Activated CD4-positive, alpha-beta T cell treated with anti-CD3 and anti-CD28 coated beads for 24 hours (primary cell): ENCODE data around the gene SYT5.
"Not testable (repeated sequence)": the region's sequence is repeated elsewhere in the genome, so short reads cannot be mapped to it uniquely, and the experiment has no call there.

Experiments used
- DNase-seq, 2 donors: peaks; one replicate each; pipeline ENCODE4 v3.0.0-alpha.2; 2020; ENCODE audit warnings: low read depth in 2 of 2

Gene SYT5

DNA sequence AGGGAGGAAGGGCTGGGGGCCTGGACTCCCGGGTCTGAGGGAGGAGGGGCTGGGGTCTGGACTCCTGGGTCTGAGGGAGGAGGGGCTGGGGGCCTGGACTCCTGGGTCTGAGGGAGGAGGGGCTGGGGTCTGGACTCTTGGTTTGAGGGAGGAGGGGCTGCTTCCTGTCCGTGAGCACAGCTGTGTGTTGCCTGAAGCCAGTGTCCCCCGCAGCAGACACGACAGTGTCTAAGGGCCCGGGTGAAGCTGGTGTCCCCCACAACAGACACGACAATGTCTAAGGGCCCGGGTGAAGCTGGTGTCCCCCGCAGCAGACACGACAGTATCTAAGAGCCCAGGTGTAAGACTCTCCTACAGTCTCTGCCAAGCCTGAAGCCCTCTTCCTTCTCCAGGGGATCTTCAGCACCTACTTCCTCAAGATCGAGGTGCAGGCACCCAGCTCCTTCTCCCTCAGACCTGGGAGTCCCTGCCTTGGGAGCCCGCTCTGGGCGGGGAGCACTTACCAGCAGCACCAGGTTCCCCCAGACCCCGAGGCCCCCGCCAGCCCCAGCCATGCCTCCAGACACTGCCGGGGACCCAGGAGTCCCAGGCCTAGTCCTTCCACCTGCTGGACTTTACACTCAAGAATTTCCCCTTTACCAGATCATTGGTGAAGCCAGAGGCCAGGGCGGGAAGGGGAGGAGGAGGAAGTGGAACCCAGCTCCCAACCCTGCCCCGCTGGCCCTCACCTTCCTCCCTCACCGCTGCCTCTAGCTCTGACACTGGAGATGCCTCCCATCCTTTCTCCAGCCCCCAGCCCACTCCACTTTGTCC, 29.0 kb upstream of the SYT5 start, which contains the start of gene PTPRH:
Gene PTPRH (minus strand): TSS at position 622 of the 813 bp plus-strand sequence. CDS start 68 bp downstream, at position 554.
- no peak for DNase-seq

GRCh38 chr19:55206664-55207500, 26.8 kb upstream of the SYT5 start:
- peak; percentile 23 to 33 for DNase-seq

DNA sequence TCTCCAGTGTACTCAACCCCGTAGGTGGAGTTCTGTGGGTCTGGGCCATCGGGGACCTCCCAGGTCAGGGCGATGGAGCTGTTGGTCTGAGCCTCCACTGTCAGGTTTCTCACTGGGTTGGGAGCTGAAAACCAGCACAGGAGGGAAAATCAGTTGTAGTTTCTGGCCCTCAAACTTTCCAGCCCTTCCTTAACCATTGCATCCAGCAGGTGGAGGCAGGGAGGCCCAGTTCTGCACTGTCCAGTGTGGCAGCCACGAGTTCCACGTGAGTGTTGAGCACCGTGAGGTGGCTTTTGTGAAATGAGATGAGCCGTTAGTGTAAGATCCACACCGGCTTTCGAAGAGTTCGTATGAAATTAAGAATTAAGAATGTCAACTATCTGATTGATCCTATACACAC, 22.1 kb upstream of the SYT5 start:
- not testable (repeated sequence) for DNase-seq

GRCh38 chr19:55199620-55200204, 19.6 kb upstream of the SYT5 start:
- no peak for DNase-seq

DNA sequence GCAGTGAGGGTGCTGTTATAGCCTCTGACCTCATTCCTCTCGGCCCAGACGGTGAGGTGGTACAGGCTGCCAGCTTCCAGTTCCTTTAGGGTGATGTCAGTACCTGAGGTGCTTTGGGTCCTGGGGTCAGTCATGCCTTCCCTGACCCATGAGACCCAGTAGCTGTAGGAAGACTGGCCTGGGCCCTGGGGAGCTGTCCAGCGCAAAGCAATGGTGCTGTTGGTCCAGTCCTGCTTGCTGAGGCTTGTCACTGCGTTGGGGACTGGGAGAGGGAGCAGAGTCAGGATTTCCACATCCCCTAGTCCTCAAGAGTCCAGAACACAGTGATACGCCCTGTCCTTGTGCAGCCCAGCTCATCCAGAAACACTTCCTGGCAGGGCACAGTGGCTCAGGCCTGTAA, 18.6 kb upstream of the SYT5 start:
- DNase-seq: no peak

DNA sequence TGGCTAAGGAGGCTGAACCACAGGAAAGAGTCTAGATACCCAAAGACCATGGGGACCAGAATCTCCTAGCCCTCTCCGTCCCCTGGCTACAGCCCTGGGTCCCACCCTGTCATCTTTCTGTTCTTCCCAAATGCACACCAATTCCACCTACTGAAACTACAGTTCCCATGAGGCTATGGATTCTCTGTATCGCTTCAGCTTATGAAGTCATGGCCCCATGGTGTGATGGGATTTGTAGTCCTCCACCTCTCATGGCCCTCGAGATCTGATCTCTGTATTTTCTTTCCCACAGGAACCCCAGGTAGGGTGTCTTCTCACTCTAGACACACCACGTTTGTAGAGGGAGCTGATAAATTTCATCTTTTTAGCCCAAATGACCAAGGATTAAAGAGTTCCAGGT, 17.4 kb upstream of the SYT5 start:
- DNase-seq: no peak

GRCh38 chr19:55196803-55197202, 16.7 kb upstream of the SYT5 start:
- DNase-seq: no peak

- DNase-seq: no peak
Measured at GRCh38 chr19:55193481-55193880, 13.4 kb upstream of the SYT5 start.

- no peak for DNase-seq
Measured at GRCh38 chr19:55189403-55189835, 9.3 kb upstream of the SYT5 start.

GRCh38 chr19:55188625-55189024, 8.5 kb upstream of the SYT5 start:
- no peak for DNase-seq

DNA sequence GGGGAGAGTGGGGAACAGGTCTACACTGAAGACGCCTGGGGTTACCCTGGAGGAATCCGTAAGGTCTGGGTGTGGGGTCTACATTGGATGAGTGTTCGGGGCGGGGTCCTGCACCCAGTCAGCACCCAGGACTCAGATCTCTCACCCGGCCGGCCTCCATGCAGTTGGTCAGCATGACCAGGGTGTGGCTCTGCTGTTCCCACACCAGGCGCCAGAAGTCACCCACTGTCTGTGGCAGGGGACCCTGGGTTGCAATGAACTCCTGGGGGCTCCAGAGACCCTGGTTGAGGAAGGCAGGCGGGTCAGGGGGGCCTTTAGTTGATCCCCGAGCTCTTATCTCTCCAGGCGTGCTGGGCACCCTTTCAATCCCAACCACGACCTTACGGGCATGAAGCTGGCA, 6.0 kb upstream of the SYT5 start:
- no peak for DNase-seq

DNA sequence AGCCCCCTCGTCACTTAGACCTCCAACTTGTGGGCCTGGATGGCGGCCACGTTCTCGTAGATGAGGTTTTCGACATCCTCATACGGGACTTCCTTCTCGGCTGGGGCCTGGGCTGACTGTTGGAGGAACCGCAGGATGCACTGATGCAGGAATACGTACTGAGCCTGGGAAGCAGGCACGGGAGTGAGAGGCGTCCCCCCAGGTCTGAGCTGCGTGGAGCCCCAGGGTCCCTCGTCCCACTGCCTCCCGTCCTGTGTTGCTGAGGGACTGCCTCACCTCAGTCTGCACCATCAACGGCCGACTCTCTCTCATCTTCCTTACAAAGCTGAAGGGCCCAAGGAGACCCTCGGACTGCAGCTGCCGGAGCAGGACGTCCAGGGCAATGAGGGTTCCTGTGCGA, 1.7 kb upstream of the SYT5 start:
- no peak for DNase-seq

- peak; percentile 69 to 79 for DNase-seq
Measured at GRCh38 chr19:55178781-55179599, 1.1 kb downstream of the SYT5 start.

DNA sequence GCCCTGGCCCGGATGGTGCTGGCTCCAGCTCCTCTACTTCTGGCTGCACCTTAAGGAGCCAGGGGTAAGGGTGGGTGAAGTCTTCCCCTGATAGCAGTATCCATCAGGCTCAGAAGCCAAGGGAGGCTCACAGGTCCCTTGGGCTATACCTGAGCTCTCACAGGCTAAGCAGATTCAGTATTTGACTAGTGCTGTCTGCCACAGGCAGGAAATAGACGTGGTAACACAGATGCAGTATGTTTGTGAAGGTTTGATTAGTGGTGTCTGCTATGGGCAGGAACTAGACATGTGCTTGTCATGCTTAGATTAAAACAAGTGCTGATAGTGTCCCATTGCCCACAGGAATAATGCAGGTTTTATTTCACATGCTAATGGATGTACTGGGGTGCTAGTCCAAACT, 4.0 kb downstream of the SYT5 start:
- no peak for DNase-seq

DNA sequence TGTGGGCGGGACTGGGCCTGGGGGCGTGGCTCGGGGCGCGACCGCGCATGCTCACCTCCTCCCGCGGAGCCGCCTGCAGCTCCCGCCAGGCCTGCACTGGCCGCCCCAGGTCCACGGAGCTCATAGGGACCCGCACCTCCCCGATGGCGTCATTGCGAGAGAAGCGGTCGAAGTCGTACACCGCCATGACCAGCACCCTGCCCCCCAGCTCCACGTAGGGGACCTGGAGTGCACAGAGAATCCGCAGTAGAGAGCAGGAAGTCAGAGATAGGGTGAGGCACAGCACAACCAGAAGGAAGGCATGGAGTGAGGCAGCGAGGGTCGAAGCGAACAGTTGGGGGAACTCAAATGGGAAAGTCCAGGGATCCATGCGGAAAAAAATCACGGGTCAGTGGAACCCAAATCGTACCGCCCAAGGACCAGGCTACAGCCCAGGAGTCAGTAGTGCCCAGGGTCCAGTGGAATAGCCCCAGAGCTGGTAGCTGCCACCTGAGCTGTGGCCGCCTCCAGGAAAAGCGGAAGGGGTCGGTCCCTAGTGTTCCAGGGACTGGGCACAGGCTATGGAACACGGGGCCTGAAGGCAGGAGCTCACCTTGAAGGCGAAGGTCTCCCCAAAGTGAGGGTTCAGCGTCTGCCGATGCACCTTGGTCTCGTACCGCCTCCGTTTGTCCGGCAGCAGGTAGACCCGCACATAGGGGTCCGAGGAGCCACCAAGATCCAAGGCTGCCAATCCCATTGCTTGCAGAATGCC, 4.8 kb downstream of the SYT5 start:
- no peak for DNase-seq

DNA sequence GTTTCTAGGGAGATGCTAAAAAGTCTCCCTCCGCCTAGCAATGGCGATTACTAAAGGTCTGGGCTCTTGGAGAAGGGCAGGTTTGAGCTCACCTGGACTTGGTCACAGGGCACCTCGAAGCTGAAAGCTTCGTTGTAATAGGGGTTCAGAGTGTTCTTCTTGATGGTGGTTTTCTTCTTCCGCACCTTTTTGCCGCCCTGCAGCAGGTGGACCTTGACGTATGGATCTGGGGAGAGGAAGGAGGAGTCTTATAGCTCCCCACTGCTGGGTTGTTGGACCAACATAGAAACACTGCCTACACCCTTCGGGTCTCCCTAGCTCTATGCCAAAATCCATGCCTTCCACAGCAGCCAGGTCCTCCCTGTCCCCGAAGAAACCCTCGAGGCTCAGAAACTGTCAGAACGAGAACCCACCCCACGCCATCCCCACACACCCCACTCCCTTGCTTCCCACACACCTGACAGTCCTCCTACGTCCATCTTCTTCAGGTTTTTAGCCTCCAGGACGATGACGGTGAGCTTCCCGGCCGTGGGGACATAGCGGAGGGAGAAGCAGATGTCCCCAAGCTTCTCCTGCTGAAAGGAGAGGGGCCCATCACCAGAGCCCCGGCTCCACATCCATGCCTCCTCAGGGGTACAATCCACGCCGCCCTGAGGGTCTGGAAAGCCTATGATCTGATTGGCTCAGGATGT, 5.5 kb downstream of the SYT5 start:
- no peak for DNase-seq

DNA sequence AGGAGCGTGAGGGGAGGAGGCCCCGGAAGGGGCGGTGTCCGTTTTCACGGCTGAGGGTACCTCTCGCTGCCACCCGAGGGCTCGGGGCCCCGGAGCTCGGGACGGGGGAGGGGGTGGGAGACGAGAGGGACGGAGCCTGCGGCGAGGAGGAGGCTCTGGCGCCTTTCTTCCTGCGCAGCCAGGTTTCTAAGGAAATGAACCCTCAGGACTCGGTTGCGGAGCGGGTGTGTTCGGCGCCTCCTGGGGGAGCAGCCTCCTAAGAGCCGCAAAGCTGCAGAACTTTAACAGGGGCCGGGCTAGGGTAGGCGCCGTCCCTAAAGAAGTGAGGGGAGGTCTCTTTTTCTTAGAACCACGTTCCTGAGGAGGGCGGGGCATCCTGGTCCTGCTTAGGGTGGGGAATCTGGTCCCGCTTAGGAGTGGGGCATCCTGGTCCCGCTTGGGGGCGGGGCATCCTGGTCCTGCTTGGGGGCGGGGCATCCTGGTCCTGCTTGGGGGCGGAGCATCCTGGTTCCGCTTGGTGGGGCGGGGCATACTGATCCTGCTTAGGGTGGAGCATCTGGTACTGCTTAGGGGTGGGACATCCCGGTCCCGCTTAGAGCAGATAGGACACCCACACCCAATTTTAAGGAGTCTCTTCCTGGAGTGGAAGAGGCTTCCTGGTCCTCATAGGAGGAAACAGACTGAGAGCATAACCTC, 6.2 kb downstream of the SYT5 start:
- DNase-seq: peak in 1 of 2 donors; percentile 37

- no peak for DNase-seq
Measured at GRCh38 chr19:55173186-55173713, 6.8 kb downstream of the SYT5 start.

GRCh38 chr19:55172741-55173140, 7.3 kb downstream of the SYT5 start:
- no peak for DNase-seq
